ENCODE measurements around the gene MSANTD2. TPM values are rescaled to one million over a fixed set of nuclear protein-coding genes. Genes with fewer than 3 reads are reported as not detected.

MSANTD2 gene
- total and polyA plus RNA-seq, 9 of the 15 experiments (the other 6 are each of a cell fraction or from before 2014, with no cell fraction given): 1.3 to 9.9 (median 5.3) TPM

DNA sequence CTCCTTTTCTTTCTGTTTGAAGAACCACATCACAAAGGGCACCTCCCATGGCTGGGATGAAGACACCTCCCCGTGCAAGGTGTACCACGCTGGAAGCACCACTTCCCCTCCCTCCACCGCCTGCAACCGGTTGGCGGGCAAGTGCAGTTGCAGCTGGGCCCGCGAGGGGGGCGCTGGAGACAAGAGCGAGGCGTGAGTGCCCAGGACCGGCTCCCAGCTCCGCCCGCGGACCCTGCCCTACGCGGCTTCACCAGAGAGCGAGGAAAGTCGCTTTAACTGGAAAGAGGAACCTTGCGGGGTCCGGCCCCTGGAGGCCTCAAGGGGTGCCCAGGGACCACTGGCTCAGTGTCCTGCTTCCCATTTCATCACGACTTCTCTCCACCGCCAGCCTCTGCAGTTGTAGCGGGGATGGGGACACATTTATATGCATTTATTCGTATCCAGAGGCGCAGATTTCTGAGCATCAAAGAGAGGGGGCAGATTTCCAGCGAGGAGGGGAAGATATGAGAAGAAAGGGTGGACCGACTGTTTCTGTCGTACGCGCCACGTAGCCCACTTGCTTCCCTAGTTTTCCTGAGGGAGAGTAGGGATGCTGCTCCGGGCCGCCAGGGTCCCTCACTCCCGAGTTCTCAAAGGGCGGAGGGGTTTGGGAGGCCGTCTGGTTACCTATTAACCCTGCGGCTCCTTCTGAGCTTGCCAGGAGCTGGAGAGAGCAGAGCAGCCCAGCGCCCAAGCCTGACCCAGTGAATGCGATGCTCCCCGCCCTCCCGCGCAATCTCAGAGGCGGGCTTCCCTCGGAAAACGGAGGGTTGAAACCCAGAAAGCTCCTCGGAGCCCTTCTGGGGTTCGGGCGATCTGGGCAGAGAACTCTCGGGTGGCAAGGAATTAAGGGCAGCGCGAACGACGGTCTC lies 41.6 kb downstream of the MSANTD2 start:
- in situ Hi-C loops (cut with MboI) (no loop called here), intact Hi-C loops (cut with micrococcal nuclease) (no loop called here)
- WGBS (ENCODE audit: insufficient coverage, low coverage, missing lambda C conversion rate): 45% methylated on average over 45 of the region's 53 CpGs
- Histone ChIP-seq H3K4me2 (ENCODE audit: insufficient read depth, low read length) (peak overlapping the region; percentile 51; the same call in 1 of the 2 replicates), H3K4me3 (no peak overlapping the region), H3K79me2 (ENCODE audit: control insufficient read depth, insufficient read depth, low read length) (no peaks in the 10 kb centered on the region), H2AFZ (ENCODE audit: low read depth, low read length) (no peak overlapping the region), H3K27ac (ENCODE audit: extremely low read depth, low read depth, low read length) (no peak overlapping the region), H3K36me3 (ENCODE audit: control insufficient read depth, insufficient read depth, low read length) (no peaks in the 10 kb centered on the region), H3K4me1 (replicated peaks in 1 of 2; ENCODE audit: control insufficient read depth in 2 of 2, insufficient read depth in 2 of 2, low read length in 2 of 2) (peaks cover under 1 to 38% of the 10 kb centered on the region in 2 experiments; a peak in 4 of 5 replicates), H3K9me3 (replicated peaks; ENCODE audit: control insufficient read depth, insufficient read depth, low read depth, low read length) (no peaks in the 10 kb centered on the region), H3K27me3 (ENCODE audit: control insufficient read depth in 2 of 2, insufficient read depth in 2 of 2, low read length in 2 of 2) (peaks cover 3 to 46% of the 10 kb centered on the region in 2 experiments; a peak in 4 of 5 replicates), H3K9me1 (ENCODE audit: control insufficient read depth, insufficient read depth, low read length) (no peaks in the 10 kb centered on the region), H4K20me1 (replicated peaks; ENCODE audit: control insufficient read depth, insufficient read depth, low read length) (no peaks in the 10 kb centered on the region), H3K9ac (ENCODE audit: insufficient read depth in 1 of 2, low read depth in 2 of 2, low read length in 2 of 2) (no peak overlapping the region)
- FAIRE-seq (peak; percentile 66), DNase-seq (ENCODE audit: extremely low read depth in 1 of 4, low spot score in 3 of 4) (peak; percentile 65 to 72 (median 67)), ATAC-seq (peak; percentile 73)
- ChIA-PET CTCF (ENCODE audit: low intra/inter-chr PET ratio) (interaction anchor here (0.7 kb wide), 1 partner anchor 79 kb away, joined by 3 read pairs; no protein-coding TSS in a partner anchor), POLR2A (interaction anchor here (0.7 kb wide), 1 partner anchor 11 kb away, joined by 3 read pairs; no protein-coding TSS in a partner anchor)
- BruUV-seq (replicated peaks): no TSS peak
- TF ChIP-seq BDP1 (IDR thresholded peaks at IDR 0.05; ENCODE audit: insufficient read depth, insufficient read length) (no peak), TRIM28 (IDR thresholded peaks at IDR 0.05) (no peak), NFATC3 (IDR thresholded peaks at IDR 0.05) (no peak), HMGN3 (IDR thresholded peaks at IDR 0.05; ENCODE audit: borderline replicate concordance, extremely low read depth, insufficient read length, low read depth, low read length) (peak; percentile 23), RAD21 (CRISPR knock-in tag; conservative IDR thresholded peaks at IDR 0.05 in 1 of 2, IDR thresholded peaks at IDR 0.05 in 1 of 2) (peak in 1 of 2 experiments; percentile 13; a peak in 1 of 4 replicates), ZFPM2 (CRISPR knock-in tag; IDR thresholded peaks at IDR 0.05) (no peak), ATF3 (IDR thresholded peaks at IDR 0.05) (no peak), ATF3 (CRISPR knock-in tag; conservative IDR thresholded peaks at IDR 0.05) (no peak), MAZ (CRISPR knock-in tag; conservative IDR thresholded peaks at IDR 0.05 in 1 of 2, IDR thresholded peaks at IDR 0.05 in 1 of 2) (peak in 1 of 2 experiments; percentile 38; a peak in 1 of 4 replicates), MAFG (tag; conservative IDR thresholded peaks at IDR 0.05) (no peak), E2F6 (IDR thresholded peaks at IDR 0.05; ENCODE audit: borderline replicate concordance in 1 of 2, extremely low read depth in 1 of 2, insufficient read depth in 1 of 2, insufficient read length in 1 of 2, low read depth in 1 of 2, low read length in 1 of 2, poor library complexity in 1 of 2, severe bottlenecking in 1 of 2) (peak in 1 of 2 experiments; percentile 38), ELF2 (CRISPR knock-in tag; IDR thresholded peaks at IDR 0.05) (no peak), ELF1 (tag; IDR thresholded peaks at IDR 0.05) (no peak)
- TF ChIP-seq, protein P1, sequence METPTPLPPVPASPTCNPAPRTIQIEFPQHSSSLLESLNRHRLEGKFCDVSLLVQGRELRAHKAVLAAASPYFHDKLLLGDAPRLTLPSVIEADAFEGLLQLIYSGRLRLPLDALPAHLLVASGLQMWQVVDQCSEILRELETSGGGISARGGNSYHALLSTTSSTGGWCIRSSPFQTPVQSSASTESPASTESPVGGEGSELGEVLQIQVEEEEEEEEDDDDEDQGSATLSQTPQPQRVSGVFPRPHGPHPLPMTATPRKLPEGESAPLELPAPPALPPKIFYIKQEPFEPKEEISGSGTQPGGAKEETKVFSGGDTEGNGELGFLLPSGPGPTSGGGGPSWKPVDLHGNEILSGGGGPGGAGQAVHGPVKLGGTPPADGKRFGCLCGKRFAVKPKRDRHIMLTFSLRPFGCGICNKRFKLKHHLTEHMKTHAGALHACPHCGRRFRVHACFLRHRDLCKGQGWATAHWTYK (CRISPR knock-in tag; IDR thresholded peaks at IDR 0.05): no peak
- TF ChIP-seq, protein P2, sequence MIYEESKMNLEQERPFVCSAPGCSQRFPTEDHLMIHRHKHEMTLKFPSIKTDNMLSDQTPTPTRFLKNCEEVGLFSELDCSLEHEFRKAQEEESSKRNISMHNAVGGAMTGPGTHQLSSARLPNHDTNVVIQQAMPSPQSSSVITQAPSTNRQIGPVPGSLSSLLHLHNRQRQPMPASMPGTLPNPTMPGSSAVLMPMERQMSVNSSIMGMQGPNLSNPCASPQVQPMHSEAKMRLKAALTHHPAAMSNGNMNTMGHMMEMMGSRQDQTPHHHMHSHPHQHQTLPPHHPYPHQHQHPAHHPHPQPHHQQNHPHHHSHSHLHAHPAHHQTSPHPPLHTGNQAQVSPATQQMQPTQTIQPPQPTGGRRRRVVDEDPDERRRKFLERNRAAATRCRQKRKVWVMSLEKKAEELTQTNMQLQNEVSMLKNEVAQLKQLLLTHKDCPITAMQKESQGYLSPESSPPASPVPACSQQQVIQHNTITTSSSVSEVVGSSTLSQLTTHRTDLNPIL (CRISPR knock-in tag; IDR thresholded peaks at IDR 0.05): no peak
